ENCODE data around the gene WNT7B.

GRCh38 chr22:45972091-45972888 lies 4.7 kb downstream of the WNT7B start:
- TF ChIP-seq, protein P1, sequence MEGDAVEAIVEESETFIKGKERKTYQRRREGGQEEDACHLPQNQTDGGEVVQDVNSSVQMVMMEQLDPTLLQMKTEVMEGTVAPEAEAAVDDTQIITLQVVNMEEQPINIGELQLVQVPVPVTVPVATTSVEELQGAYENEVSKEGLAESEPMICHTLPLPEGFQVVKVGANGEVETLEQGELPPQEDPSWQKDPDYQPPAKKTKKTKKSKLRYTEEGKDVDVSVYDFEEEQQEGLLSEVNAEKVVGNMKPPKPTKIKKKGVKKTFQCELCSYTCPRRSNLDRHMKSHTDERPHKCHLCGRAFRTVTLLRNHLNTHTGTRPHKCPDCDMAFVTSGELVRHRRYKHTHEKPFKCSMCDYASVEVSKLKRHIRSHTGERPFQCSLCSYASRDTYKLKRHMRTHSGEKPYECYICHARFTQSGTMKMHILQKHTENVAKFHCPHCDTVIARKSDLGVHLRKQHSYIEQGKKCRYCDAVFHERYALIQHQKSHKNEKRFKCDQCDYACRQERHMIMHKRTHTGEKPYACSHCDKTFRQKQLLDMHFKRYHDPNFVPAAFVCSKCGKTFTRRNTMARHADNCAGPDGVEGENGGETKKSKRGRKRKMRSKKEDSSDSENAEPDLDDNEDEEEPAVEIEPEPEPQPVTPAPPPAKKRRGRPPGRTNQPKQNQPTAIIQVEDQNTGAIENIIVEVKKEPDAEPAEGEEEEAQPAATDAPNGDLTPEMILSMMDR (IDR thresholded peaks at IDR 0.05) = peak; percentile 58
- no peak for TF ChIP-seq ZFX (IDR thresholded peaks at IDR 0.05; ENCODE audit: borderline replicate concordance)
